ENCODE data around the gene RGS12. TPM values are rescaled to one million over a fixed set of nuclear protein-coding genes. Genes with fewer than 3 reads are reported as not detected.

RGS12 gene
- polyA plus RNA-seq, 2 of the 4 experiments (the other 2 are of a cell fraction): 7.4 to 8.9 TPM

DNA sequence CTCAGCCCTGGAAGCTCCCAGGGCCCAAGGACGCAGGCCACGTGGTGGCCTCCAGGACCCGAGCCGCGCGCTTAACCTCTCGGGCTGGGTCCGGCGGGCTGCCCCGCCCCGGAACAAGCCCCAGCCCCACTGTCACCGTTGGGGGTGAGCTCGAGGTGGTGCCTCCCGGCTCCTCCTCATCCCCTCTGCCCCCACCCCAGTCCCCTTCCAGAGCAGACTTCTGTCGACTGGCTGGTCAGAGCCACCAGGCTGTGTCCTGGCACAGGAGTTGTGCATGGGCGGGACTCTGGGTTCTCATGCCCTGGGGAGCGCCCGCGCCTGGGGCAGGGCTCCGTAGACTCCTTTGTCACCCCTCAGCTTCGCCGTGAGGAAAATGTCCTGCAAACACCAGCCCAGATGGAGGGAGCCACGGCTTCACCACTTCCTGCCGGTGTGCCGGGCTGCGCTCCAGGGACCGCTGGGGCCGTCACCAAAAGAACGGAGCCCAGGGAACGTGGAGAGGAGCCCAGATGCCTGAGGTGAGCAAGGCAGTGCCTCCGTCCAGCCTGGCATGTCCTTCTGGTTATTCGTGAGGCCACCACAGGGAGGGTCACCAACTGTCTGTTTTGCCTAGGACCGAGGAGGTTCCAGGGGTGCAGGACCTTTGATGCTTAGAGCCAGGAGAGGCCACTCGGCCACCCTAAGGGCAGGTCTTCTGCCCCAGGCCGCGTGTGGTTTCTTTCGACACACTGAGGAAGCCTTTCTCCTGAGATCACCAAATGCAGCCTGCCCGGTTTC, 7.1 kb upstream of the RGS12 start (continued):
- TF ChIP-seq, protein P1, sequence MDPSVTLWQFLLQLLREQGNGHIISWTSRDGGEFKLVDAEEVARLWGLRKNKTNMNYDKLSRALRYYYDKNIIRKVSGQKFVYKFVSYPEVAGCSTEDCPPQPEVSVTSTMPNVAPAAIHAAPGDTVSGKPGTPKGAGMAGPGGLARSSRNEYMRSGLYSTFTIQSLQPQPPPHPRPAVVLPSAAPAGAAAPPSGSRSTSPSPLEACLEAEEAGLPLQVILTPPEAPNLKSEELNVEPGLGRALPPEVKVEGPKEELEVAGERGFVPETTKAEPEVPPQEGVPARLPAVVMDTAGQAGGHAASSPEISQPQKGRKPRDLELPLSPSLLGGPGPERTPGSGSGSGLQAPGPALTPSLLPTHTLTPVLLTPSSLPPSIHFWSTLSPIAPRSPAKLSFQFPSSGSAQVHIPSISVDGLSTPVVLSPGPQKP (IDR thresholded peaks at IDR 0.05; ENCODE audit: low read depth, low read length): no peak
- TF ChIP-seq PBX3 (IDR thresholded peaks at IDR 0.05) (no peak), FOSB (CRISPR knock-in tag; IDR thresholded peaks at IDR 0.05) (no peak)

DNA sequence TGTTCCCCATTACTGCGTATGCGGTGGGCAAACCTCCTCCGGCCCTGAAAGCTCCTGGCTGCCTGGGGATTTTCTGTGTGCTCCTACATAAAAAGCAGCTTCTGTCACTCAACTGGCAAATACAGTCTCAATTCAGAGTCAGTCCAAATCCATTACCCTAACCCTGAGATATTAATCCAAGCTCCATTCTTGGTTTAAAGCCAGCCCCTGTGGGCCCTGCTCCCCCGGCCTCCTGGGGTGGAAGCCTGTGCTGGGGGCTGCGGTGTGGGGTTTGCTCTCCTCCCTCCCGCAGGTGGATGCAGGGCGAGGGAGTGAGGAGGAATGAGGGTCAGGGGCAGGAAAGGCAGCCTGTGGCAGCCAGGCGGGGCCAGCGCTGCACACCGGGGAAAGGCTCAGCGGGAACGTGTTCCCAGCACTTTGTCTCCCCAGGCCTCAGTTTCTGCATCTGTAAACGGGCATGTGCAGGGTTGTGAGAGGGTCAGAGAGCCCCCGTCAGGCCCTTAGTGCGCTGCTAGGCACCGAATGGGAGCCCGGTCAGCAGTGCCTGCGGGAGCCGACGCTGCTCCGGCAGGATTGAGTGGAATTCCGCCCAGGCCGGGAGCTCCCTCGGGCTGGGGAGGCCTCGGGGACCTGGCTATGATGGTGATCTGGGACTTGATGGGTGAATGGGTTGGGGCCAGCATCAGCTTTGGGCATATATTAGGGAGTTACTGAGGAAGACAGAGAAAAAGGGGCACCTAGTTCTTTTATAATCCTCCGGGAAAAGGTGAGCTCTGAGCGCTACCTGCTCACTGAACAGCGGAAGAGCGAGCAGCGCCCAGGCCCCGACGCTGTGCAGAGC, 6.3 kb upstream of the RGS12 start:
- 82% methylated on average over 22 of the region's 32 CpGs for WGBS (ENCODE audit: missing lambda C conversion rate)
- DNase-seq (ENCODE audit: low read depth in 1 of 2, low spot score in 1 of 2) (no peak), ATAC-seq (no peak), FAIRE-seq (no peak)
- TF ChIP-seq HOXA7 (CRISPR knock-in tag; IDR thresholded peaks at IDR 0.05) (no peak), RNF2 (IDR thresholded peaks at IDR 0.05; ENCODE audit: borderline replicate concordance, low read depth) (no peak), ZSCAN20 (CRISPR knock-in tag; IDR thresholded peaks at IDR 0.05) (no peak), JUNB (IDR thresholded peaks at IDR 0.05) (no peak), RARB (CRISPR knock-in tag; IDR thresholded peaks at IDR 0.05) (no peak), EHF (CRISPR knock-in tag; IDR thresholded peaks at IDR 0.05) (no peak)
- no peak overlapping the region for H3K4me2 ChIP-seq
- no peak overlapping the region for H3K27ac ChIP-seq
- H3K4me3 ChIP-seq: no peak overlapping the region
- ChIA-PET CTCF (no interaction called here), POLR2A (no interaction called here)
- H3K4me1 ChIP-seq: peaks cover 3% of the 10 kb centered on the region; the same call in 2 of the 3 replicates
- H3K9me3 ChIP-seq: no peaks in the 10 kb centered on the region

DNA sequence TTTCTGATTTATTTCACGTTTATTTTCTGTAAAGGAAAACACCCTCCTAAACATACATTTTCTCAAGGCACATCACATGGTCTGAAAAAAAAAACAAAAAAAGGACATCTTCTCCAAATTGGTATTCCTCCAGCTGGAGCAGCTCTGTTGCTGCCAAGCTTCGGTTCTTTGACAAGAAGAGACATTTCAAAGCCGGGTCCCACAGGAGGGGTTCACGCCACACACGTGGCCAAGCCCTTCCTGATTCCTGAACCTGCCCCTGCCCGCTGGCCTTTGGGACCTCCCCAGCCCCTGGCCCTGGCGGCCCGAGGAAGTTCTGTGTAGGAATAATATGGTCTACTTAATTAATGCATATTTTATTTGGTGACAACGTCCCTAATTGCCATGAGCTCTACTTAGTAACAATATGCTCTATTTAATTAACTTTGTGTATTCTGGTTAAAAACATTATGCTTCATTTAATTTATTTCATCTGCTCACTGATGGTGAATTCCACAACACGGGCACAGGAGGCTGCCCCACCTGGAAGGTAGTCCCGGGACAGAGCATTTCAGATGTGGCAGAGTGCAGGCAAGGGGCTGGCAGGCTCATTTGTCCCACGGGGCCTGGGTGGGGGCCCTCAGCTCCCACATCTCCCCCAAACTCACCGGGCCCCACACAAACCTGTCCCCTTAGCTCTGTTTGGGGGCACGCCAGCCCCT, 5.4 kb upstream of the RGS12 start:
- no peak for ATAC-seq
- FAIRE-seq: no peak
- no peak for TF ChIP-seq BHLHE40 (IDR thresholded peaks at IDR 0.05; ENCODE audit: low read depth, low read length)
- no peak for TF ChIP-seq CEBPB (IDR thresholded peaks at IDR 0.05)
- TF ChIP-seq CBX2 (IDR thresholded peaks at IDR 0.05; ENCODE audit: borderline replicate concordance, low read depth): no peak
- no peak for TF ChIP-seq HOXB5 (CRISPR knock-in tag; IDR thresholded peaks at IDR 0.05)
- TF ChIP-seq MYC (IDR thresholded peaks at IDR 0.05; ENCODE audit: borderline replicate concordance, low read length): no peak
- TF ChIP-seq CHD2 (IDR thresholded peaks at IDR 0.05; ENCODE audit: low read length, partially characterized antibody): no peak
- TF ChIP-seq ESRRA (IDR thresholded peaks at IDR 0.05; ENCODE audit: borderline replicate concordance, low read length): no peak
- no peak for TF ChIP-seq HOXB13 (CRISPR knock-in tag; IDR thresholded peaks at IDR 0.05; ENCODE audit: low read depth)
- TF ChIP-seq PBX3 (IDR thresholded peaks at IDR 0.05): no peak
- H3K4me2 ChIP-seq: no peak overlapping the region
- WGBS (ENCODE audit: missing lambda C conversion rate): 72% methylated on average over 11 of the region's 14 CpGs
- no peak for DNase-seq (ENCODE audit: low read depth in 1 of 2, low spot score in 1 of 2)
- POLR2A ChIA-PET: no interaction called here
- H3K4me1 ChIP-seq: peaks cover 6% of the 10 kb centered on the region; the same call in 2 of the 3 replicates
- no peaks in the 10 kb centered on the region for H3K9me3 ChIP-seq
- no peak overlapping the region for H3K27ac ChIP-seq
- CTCF ChIA-PET: interaction anchor here (0.6 kb wide), 1 partner anchor 22 kb away, joined by 3 read pairs; no protein-coding TSS in a partner anchor
- no peak overlapping the region for H3K4me3 ChIP-seq

All from A549 (cell line).